NCI-H146 treated with DMSO at 0.1 percent for 48 hours (cell line): ENCODE results near the gene ILKAP.
"Not testable (repeated sequence)": the region's sequence is repeated elsewhere in the genome, so short reads cannot be mapped to it uniquely, and the experiment has no call there.

Experiments used
- DNase-seq: peaks from one replicate; lab custom pipeline; 2025; ENCODE audit not compliant: unreplicated experiment; lab: John Stamatoyannopoulos, UW

Gene ILKAP

GRCh38 chr2:238202326-238203093 lies 985 bp downstream of the ILKAP start:
- no peak for DNase-seq

GRCh38 chr2:238190445-238190844 lies 13.1 kb downstream of the ILKAP start:
- no peak for DNase-seq

DNA sequence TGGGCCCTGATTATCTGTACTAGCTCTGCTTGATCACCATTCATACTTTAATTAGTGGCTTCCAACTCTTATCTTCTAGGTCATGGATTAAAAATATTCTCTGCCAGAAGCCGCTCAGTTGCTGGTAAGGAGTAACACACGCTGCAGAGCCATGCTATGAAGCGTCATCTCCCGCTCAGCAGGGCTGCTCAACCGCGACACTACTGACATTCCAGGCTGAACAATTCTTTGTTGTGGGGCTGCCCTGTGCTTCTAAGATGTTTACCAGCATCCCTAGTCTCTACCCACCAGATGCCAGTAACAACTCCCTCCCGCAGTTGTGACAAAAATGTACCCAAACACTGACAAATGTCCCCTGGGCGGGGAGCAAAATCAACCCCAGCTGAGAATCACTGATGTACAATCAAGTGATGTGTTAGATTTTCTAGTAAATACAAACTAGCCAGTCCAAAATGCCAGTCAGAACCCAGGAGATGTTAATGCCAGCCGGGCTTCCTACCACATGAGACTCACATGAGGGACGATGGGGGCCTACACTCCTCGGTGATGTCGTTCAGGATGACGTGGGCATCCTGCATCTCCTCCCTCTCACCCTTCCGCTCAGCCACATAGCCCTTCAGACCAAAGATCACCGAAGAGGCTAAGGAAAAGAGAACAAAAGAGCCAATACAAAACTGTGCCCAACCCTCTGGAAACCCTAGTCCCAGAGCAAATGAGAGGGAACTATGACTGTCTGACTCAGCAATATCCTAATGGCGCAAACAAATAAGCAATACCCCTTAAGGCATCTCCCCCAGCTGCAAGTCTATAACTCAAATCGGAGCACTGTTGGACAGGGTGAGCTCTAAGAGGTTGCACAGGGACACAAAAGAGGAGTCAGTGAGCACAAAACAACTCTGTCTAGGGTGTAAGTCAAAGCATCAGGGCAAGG lies 15.6 kb downstream of the ILKAP start:
- DNase-seq: no peak

GRCh38 chr2:238183821-238184220 lies 19.7 kb downstream of the ILKAP start:
- DNase-seq: no peak

GRCh38 chr2:238182362-238182761 lies 21.1 kb downstream of the ILKAP start:
- DNase-seq: no peak

DNA sequence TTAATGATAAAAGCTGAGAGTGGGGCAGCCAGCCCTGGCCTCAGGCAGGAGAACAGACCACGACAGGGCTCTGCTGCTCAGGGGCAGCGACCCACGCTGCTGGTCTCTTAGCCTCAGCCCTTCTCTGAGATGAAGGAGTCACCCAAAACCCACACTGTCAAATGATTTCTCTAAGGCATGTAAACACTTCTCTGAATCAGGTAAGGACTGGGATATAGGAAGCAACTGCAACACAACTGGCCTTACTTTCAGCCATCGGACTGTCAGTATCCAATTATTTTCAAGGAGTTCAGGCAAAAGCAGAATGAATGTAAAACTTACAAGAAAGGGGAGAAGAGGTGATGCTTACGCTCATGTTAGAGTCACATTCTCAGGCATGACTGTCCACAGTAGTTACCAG lies 22.9 kb downstream of the ILKAP start:
- no peak for DNase-seq

- DNase-seq: no peak
Measured at GRCh38 chr2:238176613-238177012, 26.9 kb downstream of the ILKAP start.

DNA sequence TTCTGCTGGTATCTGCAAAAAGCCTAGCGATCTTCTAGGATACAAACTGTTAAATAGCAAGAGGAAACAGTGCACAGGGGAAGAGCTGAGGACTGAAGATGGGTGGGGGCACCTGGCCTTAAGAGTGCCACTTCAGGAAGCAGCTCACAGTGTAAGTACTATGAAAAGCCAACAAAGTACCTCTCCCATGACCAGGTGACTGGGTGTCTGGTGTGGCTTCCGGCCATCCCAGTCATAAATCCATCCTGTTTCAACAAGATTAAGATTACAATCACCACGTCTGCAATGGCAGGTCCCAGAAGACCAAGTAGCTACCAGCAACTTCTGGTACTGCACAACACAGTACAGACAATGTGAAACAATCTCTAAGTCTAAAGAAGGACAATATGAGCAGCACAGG lies 28.8 kb downstream of the ILKAP start:
- no peak for DNase-seq

GRCh38 chr2:238174291-238174690 lies 29.2 kb downstream of the ILKAP start:
- DNase-seq: no peak

- no peak for DNase-seq
Measured at GRCh38 chr2:238173692-238174091, 29.8 kb downstream of the ILKAP start.

DNA sequence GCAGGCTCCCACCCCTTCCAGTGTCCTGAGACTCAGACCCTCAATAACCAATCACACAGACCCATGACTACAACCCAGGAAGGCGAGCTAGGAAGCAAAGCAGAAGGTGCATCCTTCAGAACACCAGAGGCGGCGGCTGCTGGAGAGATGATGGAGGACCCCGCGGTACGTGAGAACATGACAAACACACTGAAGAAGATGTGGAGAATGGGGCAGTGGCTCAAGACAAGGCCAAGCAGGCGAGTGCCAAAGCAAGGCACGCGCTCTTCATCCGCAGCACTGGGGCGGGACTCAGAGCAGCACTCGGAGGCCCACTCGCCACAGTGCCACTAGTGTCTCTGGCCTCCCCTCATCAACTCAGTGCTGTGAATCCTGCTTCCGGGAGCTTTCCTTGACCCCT lies 31.1 kb downstream of the ILKAP start:
- no peak for DNase-seq

DNA sequence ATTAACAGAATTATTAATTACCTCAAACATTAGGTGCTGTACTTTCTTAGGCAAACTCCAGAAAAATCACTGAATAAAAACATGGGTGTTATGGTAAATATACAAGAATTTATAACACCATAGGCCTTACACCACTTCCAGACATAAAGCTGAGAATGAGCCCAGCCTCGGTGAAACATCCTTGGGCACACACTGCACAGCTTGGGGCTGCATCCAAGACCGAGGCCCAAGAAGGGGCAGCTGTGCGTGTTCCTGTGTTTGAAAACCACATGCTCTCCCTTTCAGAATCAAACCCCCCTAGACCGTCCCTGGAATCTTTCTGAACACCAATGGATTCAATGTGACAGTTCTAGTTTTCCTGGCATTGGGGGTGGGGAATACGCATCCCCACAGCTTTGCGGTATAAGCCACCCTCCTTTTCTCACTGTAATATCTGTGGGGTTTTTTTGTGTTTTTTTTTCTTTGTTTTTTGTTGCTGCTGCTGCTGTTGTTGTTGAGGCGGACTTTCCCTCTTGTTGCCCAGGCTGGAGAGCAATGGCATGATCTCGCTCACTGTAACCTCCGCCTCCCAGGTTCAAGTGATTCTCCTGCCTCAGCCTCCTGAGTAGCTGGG lies 31.8 kb downstream of the ILKAP start:
- no peak for DNase-seq

DNA sequence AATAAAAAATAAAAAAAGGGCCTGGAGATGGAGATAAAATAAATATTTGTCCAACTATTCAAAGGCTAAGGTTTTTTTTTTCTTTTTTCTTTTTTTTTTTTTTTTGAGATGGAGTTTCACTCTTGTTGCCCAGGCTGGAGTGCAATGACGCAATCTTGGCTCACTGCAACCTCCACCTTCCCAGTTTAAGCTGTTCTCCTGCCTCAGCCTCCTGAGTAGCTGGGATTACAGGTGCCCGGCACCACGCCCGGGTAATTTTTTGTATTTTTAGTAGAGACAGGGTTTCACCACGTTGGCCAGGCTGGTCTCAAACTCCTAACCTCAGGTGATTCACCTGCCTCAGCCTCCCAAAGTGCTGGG lies 32.4 kb downstream of the ILKAP start:
- DNase-seq: not testable (repeated sequence)

- no peak for DNase-seq
Measured at GRCh38 chr2:238170386-238171071, 33.0 kb downstream of the ILKAP start.

GRCh38 chr2:238169708-238170251 lies 33.7 kb downstream of the ILKAP start:
- DNase-seq: no peak

DNA sequence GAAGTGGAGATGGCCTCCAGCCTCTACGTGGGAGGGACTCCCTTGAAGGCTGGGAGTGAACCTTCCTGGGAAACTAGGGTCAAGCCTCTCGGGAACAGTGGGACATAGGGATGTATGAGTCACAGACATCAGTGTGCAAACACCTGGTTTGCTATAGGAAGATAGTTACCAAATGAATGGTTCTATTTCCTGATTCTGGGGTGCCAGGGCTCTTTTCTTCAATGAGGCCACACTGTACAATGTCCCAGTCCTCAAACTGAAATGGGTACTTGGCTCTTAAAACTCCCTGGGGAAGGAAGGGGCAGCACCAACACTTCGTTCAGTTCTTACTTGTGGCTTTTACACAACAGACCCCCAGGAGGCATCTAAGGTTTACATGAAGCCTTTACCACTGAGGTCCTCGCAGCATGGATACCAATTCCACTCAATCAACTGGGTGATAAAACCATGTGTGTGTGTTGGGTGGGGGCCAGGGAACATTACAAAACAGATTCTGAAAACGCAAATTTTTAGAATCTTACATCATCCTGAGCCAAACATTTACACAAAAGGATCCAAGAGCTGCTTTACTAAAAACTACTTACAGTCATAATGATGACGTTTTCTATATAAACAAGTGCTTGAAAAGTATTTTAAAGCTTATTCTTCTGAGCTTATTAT lies 34.3 kb downstream of the ILKAP start:
- no peak for DNase-seq

DNA sequence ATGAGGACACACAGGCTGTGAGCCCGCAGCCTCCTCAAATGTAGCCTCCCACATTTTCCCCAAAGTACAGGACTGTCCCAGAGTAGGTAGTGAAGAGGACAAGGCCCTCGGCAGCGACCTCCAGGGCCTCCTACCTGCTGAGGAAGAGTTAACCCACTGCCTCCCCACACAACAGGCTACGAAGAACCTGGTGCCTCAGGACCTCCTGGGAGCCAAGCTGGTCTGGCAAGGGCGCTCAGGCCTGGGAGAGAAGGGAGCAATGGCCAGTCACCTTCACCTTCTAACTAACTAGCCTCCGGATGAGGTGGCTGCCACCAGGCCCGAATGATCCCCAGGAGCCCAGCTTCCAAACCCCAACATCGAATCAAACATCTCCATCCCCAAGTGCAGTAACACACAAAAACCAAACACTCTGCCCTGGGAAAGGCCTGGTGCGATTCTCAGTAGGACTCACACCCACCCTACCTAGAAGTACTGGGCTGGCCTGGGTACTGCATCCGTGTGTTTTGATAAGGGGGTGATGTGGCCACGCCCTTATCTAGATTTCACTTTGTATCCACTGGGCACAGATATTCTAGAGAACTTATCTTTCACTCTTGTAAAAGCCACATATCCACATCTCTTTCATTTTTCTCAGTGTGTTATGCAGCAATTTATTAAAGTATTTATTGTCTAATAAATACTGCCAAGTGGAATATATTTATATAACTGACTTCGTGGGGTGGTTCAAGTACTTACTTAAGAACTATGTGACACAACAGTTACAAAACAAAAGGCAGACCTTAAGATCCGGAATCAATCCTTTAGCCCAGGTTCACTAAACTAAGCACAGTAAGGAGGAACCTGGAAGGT lies 35.1 kb downstream of the ILKAP start:
- no peak for DNase-seq

DNA sequence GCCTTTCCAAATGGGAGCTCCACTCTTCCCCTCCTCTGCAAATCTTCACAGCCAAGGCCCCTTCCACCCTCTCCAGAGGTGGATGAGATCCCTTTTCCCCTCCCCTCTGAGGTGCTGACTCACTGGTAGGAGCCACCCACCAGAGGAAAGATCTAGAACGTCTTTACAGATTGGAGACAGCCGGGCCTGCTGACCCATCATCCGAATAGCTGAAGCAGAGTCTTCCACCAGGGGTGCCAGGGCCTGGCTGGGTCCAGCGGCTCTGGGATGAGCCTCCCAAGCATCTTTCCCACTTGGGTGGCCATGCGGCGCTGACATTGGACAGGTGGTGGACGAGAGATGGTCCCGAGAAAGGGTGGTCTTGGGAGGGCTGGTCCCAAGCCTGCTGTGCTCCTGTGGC lies 35.7 kb downstream of the ILKAP start:
- no peak for DNase-seq

- DNase-seq: no peak
Measured at GRCh38 chr2:238167344-238167715, 36.2 kb downstream of the ILKAP start.
